Activated T-helper 1 cell treated with anti-CD3 and anti-CD28 coated beads, Interleukin-2, amount 50 U/mL, for 16 hours (primary cell): ENCODE data around the gene IFNA13.
A peak's percentile ranks its signal among the peaks of the same experiment; 100 is the strongest.

Source experiments
- DNase-seq, 2 donors: peaks; one replicate each; pipeline ENCODE4 v3.0.0-alpha.2; 2020; ENCODE audit warnings: low read depth in 1 of 2, low spot score in 1 of 2

IFNA13 gene

DNA sequence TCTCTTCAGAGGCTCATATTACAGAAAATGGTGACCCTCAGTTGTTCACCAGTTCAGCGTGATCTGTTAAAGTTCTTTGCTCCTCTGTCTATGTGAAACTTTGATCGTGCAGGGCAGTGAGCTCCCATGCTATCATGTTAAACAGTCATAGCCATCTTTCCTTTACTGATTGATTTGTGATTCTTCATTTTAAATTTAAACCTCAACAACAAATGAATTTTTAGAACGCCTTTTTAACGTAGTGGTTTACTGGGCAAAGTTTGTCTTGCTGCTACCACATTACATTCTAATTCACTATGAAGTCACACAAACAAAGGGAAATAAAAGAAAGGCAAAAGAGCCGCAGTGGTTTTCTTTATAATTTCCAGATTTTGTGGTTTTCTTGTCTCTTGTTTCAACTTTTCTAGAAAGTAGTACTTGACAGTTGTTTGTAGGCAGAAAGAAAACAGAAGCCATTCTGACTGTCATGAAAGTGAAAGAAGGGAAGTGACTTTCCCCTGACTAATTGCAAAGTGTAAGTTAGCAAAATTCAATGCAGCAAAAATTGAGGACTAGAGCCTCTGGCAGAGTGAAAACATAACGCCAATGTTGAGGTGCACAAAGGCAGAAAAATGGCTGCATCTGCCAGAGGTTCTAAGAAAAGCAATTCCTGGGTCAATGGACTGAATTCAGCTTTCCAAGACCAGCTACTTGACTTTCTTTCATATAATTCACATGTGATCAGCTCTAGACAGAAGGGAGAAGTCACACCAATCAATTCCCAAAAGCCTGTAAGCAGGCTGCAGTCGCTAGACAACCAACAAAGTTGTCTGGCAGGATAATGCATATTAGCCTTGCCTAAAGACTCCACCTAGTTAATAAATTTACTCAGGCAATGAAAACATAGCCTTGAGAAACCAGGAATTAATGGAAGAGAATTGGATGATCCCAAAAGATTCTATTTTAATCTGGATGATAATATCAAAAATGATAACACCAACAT, 10.1 kb downstream of the IFNA13 start:
- no peak for DNase-seq

DNA sequence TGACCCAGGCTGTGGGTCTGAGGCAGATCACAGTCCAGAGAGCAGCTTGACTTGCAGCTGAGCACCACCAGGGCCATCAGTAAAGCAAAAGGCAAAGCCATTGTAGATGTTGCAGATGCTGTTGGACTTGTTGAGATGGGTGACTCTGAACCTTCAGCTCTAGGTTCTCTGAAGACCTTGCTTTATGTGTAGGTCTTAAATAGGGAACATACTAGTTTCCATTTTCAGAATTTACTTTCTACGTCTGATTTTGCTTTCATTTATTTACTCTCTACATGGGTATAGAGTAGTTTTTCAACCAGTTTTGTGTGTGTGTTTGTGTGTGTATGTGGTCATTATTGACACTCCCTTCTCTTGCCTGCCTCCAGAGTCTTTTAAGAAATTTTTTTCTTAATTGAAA, 17.1 kb downstream of the IFNA13 start, which contains the start of gene IFNA6:
Gene IFNA6 (minus strand): TSS at position 101 of the 400 bp plus-strand sequence. CDS start 0 bp downstream, at position 101.
- no peak for DNase-seq

DNA sequence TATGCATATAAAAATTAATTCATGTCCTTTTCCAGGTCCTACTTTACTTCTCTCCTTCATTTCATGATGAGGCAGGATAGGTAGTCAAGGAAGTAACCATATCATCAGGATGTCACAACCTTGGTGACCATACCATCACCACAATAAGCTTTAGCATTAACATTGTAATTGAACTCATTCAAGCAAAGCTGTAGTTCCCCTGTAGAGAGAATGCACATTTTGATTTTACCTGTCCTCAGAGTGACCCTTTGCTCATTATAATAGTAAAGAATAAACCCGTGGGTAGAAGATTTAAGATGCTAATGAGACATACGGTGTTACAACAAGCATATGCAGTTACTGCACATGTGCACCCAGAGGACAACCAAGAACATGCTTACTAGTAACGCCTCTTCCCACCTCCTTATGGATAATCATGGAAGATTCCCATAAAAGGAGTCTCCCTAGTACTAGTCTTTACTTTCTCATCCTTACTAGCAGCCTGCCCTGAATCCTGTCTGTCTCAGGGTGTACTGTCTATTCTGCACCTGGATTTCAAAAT, 19.4 kb downstream of the IFNA13 start:
- DNase-seq = no peak

DNA sequence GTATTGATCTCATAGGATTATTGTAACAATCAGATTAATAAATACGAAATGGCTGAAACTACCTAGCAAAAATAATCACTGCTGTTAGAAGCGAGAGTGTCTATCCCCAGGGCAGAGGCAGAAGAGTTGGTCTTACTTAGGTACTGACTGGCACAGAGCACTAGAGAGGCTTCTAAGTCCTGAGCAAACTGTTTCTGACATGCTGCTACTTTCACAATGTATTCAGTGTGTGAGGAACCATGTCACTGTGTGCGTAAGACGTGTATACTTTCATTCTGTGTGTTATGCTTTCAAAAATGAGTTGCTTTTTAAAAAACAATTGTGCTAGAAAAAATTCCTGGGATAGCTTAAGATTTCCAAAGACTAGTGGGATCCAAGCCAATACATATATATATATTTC, 27.1 kb downstream of the IFNA13 start:
- no peak for DNase-seq

DNA sequence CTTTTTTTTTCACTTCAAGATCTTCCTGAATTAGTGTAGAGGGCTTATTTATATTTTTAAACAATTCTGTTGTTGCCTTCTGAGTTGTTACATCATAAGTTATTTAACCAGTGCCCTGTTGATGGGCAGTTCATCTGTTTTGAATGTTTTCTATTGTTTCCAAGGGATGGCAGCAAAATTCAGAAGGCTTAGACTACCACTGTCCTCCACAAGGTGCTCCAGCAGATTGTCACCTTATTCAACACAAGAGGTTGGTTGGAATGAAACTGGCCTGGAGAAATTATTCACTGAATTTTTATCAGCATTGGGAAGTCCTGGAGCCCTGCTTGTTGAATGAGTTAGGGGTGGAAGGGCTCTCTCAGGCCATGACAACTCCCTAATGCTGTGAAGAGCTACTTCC, 31.4 kb downstream of the IFNA13 start:
- DNase-seq = no peak

DNA sequence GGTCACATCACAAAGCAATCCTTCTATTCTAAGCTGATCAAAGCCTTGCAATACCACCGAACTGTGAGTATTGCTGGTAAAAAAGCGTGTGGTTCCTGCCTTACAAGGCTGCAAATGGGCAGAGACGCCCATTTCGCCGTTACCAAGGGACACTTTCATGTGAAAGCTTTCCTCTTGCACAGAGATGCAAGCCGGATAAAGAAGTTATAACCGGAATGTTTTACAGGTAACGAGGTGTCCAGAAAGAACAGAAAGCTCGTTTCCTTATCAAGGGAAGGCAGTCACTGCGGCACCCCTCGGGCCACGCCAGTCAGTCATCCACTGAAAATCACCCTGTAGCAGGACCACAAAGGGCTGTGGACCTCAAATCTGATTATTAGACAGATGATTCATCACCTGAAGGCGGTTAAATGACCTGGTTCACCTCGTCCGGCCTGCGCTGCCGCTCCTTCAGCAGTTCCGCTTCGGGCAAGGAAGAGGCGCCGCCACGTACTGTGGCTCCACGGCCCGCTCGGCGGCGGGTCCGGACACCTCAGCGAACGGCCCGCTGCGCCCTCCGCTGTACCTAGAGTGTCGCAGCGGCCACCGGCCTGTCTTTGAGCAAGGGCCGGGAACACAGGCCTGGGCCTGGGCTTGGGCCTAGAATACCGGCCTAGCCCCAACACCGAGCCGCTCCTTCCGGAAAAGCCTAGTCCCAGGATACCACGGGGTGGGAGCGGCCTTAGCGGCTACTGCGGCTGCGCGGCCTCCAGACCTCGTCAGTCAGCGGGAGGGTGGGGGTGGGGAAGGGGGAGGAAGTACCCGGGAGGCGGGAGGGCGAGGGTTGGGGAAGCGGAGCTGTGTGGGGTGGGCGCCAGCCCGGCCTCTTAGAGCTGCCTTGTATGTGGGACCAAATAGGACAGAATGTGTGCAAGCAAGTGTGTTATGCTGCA, 32.9 kb downstream of the IFNA13 start, which contains the start of gene KLHL9:
Gene KLHL9 (minus strand): TSS at position 704 of the 932 bp plus-strand sequence. CDS start 545 bp downstream, at position 159.
- peak; percentile 67 to 76 for DNase-seq

DNA sequence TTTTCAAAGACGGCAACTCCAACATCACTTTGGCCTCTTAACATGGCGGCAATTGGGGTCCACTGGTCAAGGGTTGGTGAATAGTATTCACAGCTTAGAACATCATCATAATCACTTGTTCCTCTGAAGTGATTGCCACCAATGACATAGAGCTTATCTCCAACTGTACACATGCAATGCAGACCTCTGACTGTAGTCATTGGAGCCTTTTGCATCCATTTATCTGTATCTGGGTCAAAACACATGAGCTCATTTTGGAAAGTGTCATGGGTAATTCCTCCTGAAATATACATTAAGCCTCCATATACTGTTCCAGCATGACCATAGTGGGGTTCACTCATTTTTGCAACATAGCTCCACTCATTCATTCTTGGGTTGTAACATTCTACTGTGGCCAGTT, 34.6 kb downstream of the IFNA13 start:
- DNase-seq = no peak

DNA sequence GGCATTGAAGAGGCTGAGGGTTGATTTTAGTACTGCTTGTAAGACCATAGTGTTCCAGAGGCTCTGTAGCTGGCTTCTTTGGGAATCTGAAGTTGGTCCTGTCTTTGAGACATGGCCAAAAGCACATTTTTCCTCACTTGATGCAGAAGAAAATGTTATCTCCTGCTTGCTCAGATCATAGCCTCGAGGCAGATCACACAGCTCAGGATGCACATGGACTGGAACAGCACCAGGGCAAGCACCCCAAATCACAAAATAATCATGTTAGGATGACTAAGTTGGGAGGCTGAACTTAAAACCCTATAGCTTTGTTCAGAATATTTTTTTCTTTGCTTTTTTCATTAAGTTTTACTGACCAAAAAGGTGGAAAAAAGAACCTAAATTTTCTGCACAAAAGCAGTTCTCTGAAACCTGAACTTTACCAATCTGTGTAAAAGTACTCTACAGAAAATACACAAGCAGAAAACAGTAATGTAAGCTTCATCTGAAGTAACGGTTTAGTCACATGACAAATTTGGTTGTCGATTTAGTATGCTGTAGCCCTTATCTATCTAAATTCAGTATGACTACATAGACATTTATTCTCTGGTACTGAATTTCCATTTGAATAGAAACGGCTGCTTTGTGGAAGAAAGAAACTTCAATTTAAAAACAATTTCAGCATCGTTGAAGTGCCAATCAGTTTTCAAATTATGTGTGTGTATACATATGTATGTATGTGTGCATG, 36.0 kb downstream of the IFNA13 start:
- DNase-seq = no peak

DNA sequence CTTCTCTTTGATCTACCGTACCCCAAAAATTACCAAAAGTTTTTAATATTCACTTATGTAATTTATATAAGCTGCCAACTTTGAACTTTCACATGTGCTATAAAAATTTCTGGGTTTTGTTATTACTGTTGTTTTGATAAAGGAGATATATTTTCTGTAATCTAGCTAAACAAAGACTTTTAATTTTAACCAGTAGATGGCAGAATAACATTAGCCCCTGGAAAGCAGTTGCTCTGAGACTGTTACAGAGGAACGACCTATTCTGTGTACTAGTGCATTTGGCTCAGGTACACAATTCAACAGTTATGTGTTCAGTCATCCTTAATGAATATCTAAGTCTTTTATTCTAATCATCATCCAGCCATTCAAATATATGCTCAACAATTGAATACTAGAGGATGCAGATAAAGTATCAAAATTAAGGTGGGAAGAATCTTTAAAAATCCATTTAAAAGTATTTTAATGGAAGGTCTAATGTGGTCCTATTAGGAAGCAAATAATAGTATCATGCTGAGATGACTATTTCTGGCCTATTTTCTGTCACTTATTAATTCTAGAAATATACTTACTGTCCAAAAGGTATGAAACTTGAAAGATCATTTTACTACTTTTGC, 41.2 kb downstream of the IFNA13 start:
- no peak for DNase-seq

DNA sequence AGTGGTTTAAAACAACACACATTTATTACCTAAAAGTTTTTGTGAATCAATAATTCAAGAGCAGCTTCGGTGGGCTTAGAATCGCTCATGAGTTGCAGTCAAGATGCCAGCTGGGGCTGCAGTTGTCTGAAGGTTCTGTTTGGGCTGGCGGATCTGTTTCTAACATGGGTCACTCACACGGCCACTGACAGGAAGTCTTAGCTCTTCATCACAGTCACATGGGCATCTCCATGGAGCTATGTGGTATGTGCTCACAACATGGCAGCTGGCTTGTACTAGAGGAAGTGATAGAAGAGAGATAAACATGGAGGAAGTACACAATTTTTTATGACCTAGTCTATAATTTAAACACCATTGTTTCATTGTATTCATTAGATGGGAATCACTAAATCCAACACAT, 43.8 kb downstream of the IFNA13 start:
- DNase-seq = no peak

DNA sequence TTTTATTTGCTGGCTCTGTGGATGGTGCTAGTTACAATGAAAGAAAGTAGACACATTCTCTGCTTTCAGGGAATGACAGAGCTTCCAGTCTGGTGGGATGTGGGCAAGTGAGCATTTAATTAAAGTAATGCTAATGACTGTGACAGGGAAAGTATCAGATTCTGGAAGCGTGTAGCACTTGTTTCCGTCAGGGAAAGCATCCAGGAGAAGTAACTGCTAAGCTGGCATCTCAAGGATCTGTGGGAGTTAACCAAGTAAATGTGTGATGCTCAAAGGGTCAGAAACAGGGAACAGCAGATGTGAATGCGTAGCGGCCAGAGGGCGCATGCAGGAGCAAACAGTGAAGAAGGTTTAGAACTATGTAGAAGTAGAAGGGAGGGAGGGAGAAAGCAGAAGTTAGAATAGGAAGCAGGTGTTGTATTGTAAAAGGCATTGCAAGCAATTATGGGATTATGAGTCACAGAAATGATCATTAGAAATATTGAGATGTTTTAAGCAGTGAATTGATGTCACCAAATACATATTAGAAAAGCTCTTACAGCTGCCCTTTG, 44.9 kb downstream of the IFNA13 start:
- no peak for DNase-seq

DNA sequence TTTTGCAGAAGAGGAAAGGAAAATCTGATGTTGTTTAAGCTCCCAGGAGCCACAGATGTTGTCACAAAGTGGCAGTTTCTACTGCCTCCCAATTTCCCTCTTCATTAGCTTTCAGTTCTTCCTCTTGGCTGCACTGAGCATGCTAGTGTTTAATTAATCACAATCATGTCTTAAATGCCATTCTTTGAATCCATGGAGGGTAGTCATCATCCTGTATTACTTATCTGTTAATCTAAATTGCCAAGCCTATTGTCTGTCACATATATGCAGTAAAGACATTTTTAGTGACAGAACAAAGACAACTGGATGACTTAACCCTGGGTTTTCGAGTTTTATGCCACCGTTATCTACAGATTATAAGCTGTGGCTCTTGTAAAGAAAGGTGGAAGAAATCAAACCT, 47.4 kb downstream of the IFNA13 start:
- DNase-seq = no peak

DNA sequence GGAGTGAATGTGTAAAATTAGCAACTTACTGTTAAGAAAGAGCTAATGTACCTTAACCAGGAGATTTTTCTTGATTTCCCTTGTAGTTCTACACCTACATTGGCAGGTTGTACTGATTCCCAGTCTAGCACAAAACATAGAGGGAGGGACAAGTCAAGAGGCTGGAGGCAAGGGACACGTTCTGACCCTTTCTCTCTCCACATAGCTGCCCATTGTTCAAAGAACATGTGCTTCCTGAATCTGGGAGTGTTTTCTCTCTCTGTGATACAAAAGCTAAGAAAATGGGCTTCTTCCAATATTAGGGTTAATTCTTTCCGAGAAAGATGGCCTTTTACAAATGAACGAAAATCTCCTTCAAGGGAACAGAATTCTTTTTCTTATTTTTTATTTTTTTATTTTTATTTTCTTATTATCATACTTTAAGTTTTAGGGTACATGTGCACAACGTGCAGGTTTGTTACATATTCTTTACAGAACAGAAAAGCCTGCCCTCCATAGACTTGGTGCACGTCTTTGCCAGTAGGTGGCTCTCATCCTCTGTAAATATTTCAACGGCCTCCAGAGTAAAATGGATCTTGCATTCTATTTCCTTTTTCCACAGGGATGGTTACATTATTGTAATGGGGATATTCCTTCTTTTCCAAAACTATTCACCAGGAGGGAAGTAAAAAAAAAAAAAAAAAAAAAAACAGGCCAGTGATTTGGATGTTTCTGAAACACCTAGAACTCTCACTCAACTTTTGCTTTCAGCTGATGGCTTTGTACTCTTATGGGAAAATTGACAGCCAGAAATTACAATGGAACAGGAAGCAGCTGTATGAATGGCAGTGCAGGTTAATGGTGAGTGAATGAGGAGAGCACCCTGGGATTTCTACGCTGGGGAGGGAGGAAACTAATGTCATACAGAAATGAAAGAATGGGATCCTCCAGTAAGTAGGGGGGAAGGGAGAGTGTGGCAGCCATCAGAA, 49.6 kb downstream of the IFNA13 start:
- no peak for DNase-seq
